OCI-LY1 (cell line): ENCODE data around the gene MINK1.

Source experiments
- EZH2 ChIP-seq: fragments of 200-600 bp; sonication (generic), shearing (Covaris generic); IDR thresholded peaks from 2 replicates; pipeline ENCODE4 v1.8.0; 2017; ENCODE audit warnings: borderline replicate concordance, mixed run types, mild to moderate bottlenecking, antibody characterized with exemption, low read length, moderate library complexity, mixed read lengths
- TF ChIP-seq, protein P1 (sequence below): fragments of 200-600 bp; sonication (generic), shearing (Covaris generic); IDR thresholded peaks from 2 replicates; pipeline ENCODE4 v1.5.1; 2017; ENCODE audit warnings: mild to moderate bottlenecking, antibody characterized with exemption, low read length, moderate library complexity, mixed read lengths

DNA sequence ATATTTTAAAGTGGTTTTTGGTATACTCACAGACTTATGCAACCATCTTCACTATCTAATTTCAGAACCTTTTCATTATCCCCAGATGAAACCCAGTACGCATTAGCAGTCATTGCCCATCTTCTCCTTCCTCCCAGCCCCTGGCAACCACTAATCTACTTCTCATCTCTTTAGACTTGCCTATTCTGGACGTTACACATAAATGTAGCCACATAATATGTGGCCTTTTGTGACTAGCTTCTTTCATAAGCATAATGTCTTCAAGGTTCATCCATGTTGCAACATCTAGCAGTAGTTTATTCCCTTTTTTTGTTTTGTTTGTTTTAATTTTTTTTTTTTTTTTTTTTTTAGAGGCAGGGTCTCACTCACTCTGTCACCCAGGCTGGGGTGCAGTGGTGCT lies 37.7 kb downstream of the MINK1 start:
- no peak for TF ChIP-seq EZH2
- TF ChIP-seq, protein P1, sequence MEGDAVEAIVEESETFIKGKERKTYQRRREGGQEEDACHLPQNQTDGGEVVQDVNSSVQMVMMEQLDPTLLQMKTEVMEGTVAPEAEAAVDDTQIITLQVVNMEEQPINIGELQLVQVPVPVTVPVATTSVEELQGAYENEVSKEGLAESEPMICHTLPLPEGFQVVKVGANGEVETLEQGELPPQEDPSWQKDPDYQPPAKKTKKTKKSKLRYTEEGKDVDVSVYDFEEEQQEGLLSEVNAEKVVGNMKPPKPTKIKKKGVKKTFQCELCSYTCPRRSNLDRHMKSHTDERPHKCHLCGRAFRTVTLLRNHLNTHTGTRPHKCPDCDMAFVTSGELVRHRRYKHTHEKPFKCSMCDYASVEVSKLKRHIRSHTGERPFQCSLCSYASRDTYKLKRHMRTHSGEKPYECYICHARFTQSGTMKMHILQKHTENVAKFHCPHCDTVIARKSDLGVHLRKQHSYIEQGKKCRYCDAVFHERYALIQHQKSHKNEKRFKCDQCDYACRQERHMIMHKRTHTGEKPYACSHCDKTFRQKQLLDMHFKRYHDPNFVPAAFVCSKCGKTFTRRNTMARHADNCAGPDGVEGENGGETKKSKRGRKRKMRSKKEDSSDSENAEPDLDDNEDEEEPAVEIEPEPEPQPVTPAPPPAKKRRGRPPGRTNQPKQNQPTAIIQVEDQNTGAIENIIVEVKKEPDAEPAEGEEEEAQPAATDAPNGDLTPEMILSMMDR = no peak
